Measurements from ENCODE around the gene SEC11A.
"Not testable (repeated sequence)": the region's sequence is repeated elsewhere in the genome, so short reads cannot be mapped to it uniquely, and the experiment has no call there.

SEC11A gene

DNA sequence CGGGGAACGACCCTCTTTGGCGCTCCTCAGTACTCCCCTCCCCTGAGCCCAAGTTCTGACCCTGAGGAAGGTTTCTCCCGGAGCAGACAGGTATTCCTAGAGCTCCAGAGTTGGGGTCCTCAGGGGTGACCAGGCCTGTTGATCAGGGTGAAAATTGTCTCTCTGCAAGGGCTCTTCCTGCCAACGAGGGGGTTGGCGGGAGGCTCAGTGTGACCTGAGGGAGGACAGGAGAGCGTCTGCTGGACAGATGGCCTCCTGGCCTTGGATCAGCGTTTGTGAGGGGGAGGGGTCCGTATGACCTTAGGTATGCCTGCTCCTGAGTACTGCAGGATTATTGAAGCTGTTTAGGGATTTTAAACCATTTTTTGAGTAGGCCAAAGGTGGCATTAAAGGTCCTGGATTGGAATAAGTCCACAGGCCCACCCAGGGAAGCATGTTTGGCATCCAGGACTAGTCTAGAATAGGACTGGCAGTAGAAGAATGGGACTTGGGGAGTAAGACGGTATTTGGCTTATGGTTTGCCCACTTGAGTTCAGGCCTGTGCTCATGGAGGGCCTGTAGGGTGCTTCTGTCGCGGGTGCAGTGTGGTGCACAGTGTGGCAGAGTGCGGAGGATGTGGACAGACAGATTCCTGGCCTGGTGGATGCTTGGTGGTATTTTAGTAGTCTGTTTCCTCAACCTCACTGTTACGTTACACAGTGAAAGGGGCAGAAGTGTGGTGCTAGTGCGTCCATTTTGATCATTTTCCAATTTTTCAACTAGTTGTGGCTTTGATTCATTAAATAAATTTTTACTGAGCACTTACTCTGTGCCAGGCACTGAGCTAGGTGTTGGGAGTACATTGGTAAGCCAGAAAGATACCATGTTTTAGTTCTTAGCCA is 33.4 kb upstream of the SEC11A start:
- Mint-ChIP-seq H3K9me3 (no peaks in the 10 kb centered on the region), H3K36me3 (peaks cover 19% of the 10 kb centered on the region), H3K27ac (peak overlapping the region; percentile 70), H3K4me1 (peaks cover 74% of the 10 kb centered on the region), H3K27me3 (no peaks in the 10 kb centered on the region), H3K4me3 (peak overlapping the region; percentile 91)
- ATAC-seq = no peak

DNA sequence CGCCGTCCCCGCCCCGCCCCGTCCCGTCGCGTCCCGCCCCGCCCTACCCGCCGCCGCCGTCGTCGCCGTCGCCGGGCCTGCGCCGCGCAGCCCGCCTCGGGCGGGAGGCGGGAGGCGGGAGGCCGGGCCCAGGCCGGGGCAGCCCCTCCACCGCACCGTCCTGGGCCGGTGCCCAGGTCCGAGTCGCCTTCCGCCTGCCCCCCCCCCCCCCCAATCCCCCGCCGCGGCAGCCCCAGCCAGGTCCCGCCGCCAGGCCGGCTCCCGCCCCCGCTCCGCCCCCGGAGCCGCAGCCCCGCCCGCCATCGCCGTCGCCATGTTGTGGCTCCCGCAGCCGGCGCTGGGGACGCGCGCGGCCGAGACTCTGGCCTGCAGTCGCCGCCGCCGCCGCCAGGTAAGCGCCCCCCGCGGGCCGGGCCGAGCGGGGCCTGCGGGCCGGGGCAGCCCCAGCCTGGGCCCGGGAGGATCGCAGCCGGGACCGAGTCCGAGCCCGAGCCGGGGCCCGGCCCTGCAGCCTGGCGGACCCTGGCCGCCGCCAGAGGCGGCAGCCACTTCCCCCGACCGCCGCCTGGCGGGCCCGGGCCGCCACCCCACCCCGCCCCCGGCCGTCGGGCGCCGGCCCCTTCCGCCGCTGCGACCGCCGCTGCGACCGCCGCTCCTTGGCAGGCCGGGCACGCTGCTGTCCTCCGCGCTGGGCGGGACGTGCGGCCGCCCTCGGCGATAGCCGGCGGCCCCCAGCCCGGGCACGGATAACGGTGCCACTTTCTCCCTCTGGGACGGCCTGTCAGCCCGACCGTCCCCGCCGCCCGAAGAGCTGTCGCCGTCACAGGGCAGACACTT is 32.6 kb upstream of the SEC11A start, which contains the start of gene ZNF592:
ZNF592 (plus strand) TSS at position 319 of the 837 bp plus-strand sequence. CDS start 34,084 bp downstream, outside the sequence.
- Mint-ChIP-seq H3K27me3 (no peaks in the 10 kb centered on the region), H3K36me3 (peaks cover 14% of the 10 kb centered on the region), H3K4me3 (peak within 1 kb of the TSS; percentile 97), H3K9me3 (no peaks in the 10 kb centered on the region), H3K4me1 (peaks cover 70% of the 10 kb centered on the region), H3K27ac (peak within 1 kb of the TSS; percentile 99)
- ATAC-seq = peak; percentile 84

DNA sequence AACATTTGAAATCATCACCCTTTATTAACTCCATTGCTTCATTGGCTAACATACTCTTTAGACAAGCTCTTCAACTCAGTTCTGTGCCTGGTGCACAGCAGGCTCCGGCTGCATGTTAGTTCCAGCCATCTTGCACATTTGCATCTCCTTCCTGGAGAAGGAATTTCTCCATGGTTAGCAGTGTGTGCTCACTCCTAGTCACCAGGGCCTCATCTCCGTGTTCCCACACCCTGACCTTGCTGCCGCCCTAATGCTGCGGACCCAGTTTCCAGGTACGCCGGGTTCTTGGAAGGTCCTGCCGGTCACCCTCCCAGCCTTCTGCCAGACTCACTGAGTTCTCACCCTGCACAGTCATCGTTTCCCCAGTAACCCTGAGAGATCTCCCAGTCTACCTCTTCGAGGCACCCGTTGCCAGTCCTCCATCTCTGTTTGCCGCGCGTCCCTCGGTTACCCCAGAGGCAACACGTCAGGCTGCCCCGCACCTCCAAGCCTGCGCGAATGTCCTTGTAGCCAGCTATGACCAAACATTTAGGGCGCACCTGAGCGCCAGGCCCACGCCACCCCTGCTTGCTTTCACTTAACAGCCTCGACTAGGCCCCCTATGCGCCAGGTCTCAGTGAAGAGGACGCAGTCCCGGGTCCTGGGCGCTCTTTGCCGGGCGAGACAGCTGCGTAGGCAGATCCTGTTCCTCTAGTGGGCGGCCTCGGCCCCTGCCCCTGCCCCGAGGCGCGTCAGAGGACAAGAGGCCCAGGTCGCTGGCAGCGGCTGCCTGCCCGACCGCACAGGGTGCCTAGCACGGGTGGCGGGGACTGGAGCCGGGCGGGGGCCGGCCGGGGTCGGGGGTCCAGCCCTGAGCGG is 31.7 kb upstream of the SEC11A start:
- peak; percentile 78 for ATAC-seq
- Mint-ChIP-seq H3K36me3 (peaks cover 7% of the 10 kb centered on the region), H3K27ac (peak overlapping the region; percentile 99), H3K4me1 (peaks cover 62% of the 10 kb centered on the region), H3K27me3 (no peaks in the 10 kb centered on the region), H3K4me3 (peak overlapping the region; percentile 97), H3K9me3 (no peaks in the 10 kb centered on the region)

DNA sequence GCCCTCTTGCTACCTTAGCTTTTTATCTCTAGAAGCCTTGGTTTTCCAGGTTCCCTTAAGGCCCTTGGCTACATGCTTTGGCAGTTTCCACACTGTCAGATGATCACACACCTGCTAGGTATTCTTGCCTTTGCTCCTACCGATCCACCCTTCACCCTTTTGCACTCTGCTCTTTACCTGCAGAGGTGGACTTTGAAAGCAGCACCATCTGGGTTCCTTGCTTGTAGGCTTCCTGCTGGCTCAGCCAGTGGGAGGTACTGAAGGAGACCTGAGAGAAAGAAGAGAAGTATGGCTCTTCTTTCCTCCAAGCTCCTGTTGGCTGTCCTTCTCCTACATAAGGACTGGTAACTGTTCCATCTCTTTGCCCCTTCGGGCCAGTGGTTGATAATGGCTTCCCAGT is 25.2 kb upstream of the SEC11A start:
- H3K27ac Mint-ChIP-seq = peak overlapping the region; percentile 3
- ATAC-seq = no peak
- H3K4me3 Mint-ChIP-seq = no peak overlapping the region
- no peaks in the 10 kb centered on the region for H3K27me3 Mint-ChIP-seq
- H3K9me3 Mint-ChIP-seq = no peaks in the 10 kb centered on the region
- H3K36me3 Mint-ChIP-seq = no peaks in the 10 kb centered on the region
- peaks cover 32% of the 10 kb centered on the region for H3K4me1 Mint-ChIP-seq

DNA sequence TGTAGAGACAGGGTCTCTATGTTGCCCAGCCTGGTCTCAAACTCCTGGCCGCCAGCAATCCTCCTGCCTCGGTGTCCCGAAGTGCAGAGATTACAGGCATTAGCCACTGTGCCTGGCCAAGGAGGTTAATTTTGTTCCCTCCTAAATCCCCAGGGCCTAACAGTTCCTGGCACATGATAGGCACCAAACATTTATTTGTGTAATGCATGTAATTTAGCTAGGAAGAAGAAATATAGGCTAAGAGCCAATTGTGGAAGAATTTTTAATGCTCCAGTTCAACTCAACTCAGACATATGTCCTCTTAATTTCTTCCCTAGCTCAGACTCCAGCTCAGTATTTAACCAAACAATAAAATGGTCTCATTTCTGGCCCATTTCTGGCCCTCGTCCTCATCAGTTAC is 24.8 kb upstream of the SEC11A start:
- no peak for ATAC-seq
- Mint-ChIP-seq H3K4me3 (no peak overlapping the region), H3K4me1 (peaks cover 33% of the 10 kb centered on the region), H3K27me3 (no peaks in the 10 kb centered on the region), H3K36me3 (no peaks in the 10 kb centered on the region), H3K9me3 (no peaks in the 10 kb centered on the region), H3K27ac (peak overlapping the region; percentile 3)

DNA sequence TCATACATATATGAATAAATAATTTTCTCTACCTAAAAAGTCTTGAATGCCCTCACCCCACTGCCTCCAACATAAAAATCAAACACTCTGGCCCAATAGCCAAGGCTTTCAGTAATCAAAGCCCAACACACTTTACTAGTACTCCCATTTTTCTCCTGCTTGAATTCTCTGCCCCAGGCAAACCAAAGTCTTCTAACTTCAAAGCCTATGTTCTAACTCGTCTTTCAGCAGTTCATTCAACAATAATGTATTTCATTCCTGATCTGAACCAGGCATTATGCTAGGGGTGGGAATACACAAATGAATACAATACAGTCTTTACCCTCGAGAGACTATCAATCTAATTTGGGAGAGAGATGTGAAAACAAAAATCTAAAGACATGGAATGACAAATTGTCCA is 21.1 kb upstream of the SEC11A start:
- H3K9me3 Mint-ChIP-seq = no peaks in the 10 kb centered on the region
- H3K4me1 Mint-ChIP-seq = peaks cover 44% of the 10 kb centered on the region
- peak overlapping the region; percentile 84 for H3K27ac Mint-ChIP-seq
- no peaks in the 10 kb centered on the region for H3K27me3 Mint-ChIP-seq
- no peak overlapping the region for H3K4me3 Mint-ChIP-seq
- ATAC-seq = no peak
- no peaks in the 10 kb centered on the region for H3K36me3 Mint-ChIP-seq

DNA sequence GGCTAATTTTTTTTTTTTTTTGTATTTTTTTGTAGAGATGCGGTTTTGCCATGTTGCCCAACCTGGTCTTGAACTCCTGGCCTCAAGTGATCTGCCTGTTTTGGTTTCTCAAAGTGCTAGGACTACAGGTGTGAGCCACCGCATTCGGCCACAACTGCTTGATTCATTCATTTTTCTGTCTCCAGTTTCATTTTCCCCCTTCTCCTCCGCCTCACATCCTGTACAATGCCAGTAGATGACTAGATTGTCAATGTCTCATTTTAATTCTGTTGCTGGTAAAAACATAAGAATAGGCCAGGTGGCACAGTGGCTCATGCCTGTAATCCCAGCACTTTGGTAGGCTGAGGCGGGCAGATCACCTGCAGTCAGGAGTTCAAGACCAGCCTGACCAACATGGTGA is 20.4 kb upstream of the SEC11A start:
- Mint-ChIP-seq H3K27ac (peak overlapping the region; percentile 84), H3K4me3 (peak overlapping the region; percentile 11), H3K27me3 (no peaks in the 10 kb centered on the region), H3K9me3 (no peaks in the 10 kb centered on the region), H3K4me1 (peaks cover 48% of the 10 kb centered on the region), H3K36me3 (no peaks in the 10 kb centered on the region)
- peak; percentile 69 for ATAC-seq

DNA sequence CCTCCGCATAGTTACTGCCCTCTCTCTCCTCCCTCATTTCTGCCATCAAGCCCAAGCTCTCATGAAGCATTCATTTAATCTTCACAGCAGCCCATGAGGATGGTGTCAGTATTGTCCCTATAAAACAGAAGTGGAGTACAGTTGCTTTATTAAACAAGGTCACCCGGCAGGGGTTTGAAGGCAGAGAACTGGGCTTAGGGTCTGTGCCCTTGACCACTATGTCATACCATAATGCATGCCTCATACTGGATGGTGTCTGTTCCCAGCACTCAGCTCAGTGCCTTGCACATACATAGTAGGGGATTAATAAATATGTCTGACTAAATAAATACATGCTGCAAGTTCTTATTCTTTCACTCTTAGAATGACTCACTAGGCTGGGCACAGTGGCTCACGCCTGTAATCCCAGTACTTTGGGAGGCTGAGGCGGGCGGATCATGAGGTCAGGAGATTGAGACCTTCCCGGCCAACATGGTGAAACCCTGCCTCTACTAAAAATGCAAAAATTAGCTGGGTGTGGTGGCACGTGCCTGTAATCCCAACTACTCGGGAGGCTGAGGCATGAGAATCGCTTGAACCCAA is 19.6 kb upstream of the SEC11A start:
- peak; percentile 42 for ATAC-seq
- not testable (repeated sequence) for H3K9me3 Mint-ChIP-seq, H3K36me3 Mint-ChIP-seq, H3K27me3 Mint-ChIP-seq
- Mint-ChIP-seq H3K4me3 (peak overlapping the region; percentile 77), H3K27ac (peak overlapping the region; percentile 84), H3K4me1 (peaks cover 50% of the 10 kb centered on the region)

DNA sequence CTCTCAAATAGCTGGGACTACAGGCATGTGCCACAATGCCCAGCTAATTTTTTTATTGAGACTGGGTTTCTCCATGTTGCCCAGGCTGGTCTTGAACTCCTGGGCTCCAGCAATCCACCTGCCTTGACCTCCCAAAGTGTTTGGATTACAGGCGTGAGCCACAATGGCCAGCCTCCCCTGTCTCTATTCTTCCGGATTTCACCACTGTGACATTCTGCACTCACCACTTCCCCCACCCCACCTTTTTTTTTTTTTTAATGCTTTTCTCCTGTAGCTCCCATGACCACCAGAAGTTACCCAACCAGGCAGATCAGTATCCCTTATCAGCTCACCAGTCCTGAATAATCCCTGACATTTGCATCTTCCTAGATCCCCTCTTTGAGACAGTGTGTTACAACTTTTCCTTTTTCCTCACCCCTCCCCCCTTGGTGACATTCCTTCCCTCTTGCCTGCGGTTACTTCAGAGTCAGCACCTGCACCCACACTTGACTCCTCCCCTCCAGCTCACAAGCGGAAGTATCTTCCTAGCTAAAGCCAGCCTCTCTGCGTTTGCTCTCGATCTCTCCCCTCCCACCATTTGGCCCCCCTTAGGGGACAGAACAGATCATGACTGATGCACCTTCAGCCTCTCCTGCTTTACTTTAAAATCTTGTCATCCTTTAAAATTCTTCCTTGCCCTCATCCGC is 19.0 kb upstream of the SEC11A start:
- H3K27me3 Mint-ChIP-seq = no peaks in the 10 kb centered on the region
- ATAC-seq = peak; percentile 91
- peaks cover 52% of the 10 kb centered on the region for H3K4me1 Mint-ChIP-seq

DNA sequence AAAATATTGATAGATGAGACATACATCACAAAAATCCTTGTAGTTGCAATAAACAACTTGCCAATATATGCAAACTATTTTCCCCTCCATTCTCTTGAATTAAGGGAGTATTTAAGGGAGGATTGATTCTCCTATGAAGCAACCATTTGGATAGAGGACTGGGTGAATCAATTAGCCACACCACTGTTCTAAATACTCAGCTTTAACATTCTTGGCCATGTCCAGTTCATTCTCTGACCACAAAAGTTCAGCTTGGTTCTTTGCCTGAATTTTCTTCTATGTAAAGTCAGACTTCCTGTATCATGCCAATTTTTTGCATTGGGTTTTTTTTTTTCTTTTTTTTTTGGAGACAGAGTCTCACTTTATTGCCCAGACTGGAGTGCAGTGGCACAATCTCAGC is 15.8 kb upstream of the SEC11A start:
- Mint-ChIP-seq H3K27me3 (no peaks in the 10 kb centered on the region), H3K4me1 (peaks cover 68% of the 10 kb centered on the region), H3K4me3 (no peak overlapping the region), H3K9me3 (no peaks in the 10 kb centered on the region), H3K36me3 (no peaks in the 10 kb centered on the region), H3K27ac (peak overlapping the region; percentile 67)
- no peak for ATAC-seq

More for the DNA sequence above, 19.0 kb upstream of the SEC11A start:
- Mint-ChIP-seq H3K36me3 (no peaks in the 10 kb centered on the region), H3K27ac (peak overlapping the region; percentile 84), H3K4me3 (peak overlapping the region; percentile 77), H3K9me3 (no peaks in the 10 kb centered on the region)

DNA sequence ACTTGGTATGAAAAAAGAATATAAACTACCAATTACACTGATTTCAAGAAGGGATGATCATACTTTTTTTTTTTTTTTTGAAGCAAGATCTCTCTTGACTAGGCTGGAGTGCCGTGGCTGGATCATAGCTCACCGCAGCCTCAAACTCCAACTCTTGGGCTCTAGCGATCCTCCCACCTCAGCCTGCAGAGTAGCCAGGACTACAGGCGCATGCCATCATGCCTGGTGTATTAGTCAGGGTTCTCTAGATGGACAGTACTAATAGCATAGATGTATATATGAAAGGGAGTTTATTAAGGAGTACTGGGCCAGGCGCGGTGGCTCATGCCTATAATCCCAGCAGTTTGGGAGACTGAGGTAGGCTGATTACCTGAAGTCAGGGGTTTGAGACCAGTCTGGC is 11.5 kb upstream of the SEC11A start:
- ATAC-seq = no peak
- Mint-ChIP-seq H3K4me1 (peaks cover 53% of the 10 kb centered on the region), H3K27me3 (no peaks in the 10 kb centered on the region), H3K9me3 (no peaks in the 10 kb centered on the region), H3K36me3 (no peaks in the 10 kb centered on the region), H3K4me3 (no peak overlapping the region), H3K27ac (peak overlapping the region; percentile 65)

DNA sequence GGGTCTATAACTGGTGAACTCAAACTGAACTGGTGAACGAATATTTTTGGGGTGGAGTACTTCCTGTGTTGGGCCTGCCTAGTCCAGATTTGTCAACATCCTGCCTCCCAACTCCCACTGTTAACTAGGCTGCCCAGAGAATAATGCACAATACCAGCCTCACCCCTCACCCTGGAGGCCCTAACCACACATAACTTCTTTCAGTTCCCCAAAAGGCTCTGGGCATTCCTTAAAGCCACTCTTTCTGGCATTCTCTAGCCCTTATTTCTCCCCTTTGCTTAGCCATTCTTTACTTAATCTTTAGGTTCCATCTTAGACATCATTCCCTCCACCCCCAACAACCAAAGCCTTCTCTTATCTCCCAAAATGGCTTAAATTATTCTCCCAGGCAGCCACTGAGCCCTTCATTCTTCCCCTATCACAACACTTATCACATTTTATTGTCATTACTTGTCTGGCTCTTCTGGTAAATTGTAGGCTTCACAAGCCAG is 9.1 kb upstream of the SEC11A start:
- H3K27me3 Mint-ChIP-seq = no peaks in the 10 kb centered on the region
- H3K27ac Mint-ChIP-seq = peak overlapping the region; percentile 68
- no peaks in the 10 kb centered on the region for H3K36me3 Mint-ChIP-seq
- peak; percentile 87 for ATAC-seq
- no peaks in the 10 kb centered on the region for H3K9me3 Mint-ChIP-seq
- peaks cover 50% of the 10 kb centered on the region for H3K4me1 Mint-ChIP-seq
- H3K4me3 Mint-ChIP-seq = no peak overlapping the region

DNA sequence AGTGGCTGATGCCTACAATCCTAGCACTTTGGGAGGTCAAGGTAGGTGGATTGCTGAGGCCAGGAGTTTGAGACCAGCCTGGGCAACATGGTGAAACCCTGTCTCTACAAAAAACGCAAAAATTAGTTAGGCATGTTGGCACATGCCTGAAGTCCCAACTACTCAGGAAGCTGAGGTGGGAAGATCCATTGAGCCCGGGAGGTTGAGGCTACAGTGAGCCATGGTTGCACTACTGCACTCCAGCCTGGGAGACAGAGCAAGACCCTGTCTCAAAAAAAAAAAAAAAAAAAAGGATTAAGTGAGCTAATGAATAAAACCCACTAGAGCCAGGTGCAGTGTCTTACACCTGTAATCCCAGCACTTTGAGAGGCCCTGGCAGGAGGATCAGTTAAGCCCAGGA is 6.7 kb upstream of the SEC11A start:
- no peaks in the 10 kb centered on the region for H3K36me3 Mint-ChIP-seq
- no peak for ATAC-seq
- H3K4me1 Mint-ChIP-seq = peaks cover 44% of the 10 kb centered on the region

DNA sequence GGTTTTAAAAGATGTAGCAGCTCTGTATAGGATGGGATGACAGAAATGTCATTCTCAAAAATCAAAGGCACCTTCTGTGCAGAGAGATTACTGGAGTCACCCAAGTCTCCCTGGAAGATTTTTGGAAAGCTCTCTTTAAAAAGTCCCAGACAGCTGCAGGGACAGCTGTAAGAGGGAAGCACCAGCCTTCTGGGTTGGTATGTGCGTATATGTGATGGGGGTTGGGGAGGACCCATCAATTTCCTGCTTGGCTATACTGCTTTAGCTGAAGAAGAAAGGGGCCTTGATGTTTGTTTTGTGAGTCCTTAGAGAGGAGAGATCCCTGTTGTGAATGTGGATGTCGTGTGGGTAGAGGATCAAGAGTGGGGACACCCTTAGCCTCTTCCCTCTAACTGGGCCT is 5.4 kb upstream of the SEC11A start:
- Mint-ChIP-seq H3K4me3 (no peak overlapping the region), H3K4me1 (peaks cover 41% of the 10 kb centered on the region)
- ATAC-seq = no peak

More for the DNA sequence above, 6.7 kb upstream of the SEC11A start:
- no peaks in the 10 kb centered on the region for H3K9me3 Mint-ChIP-seq
- H3K4me3 Mint-ChIP-seq = no peak overlapping the region
- peak overlapping the region; percentile 40 for H3K27ac Mint-ChIP-seq
- no peaks in the 10 kb centered on the region for H3K27me3 Mint-ChIP-seq

More for the DNA sequence above, 5.4 kb upstream of the SEC11A start:
- no peaks in the 10 kb centered on the region for H3K27me3 Mint-ChIP-seq
- no peaks in the 10 kb centered on the region for H3K9me3 Mint-ChIP-seq
- no peaks in the 10 kb centered on the region for H3K36me3 Mint-ChIP-seq
- H3K27ac Mint-ChIP-seq = peak overlapping the region; percentile 40
